ENCODE results near the gene TNKS1BP1. TPM values are rescaled to one million over a fixed set of nuclear protein-coding genes. Genes with fewer than 3 reads are reported as not detected.

TNKS1BP1 gene
- total RNA-seq, 3 donors from 2014 or later (not counting 1 experiment from before 2014, with no cell fraction given), result 4.3 to 9.3 (median 7.5) TPM

- intact Hi-C loops (cut with micrococcal nuclease), result no loop called here
- no peaks in the 10 kb centered on the region for H3K36me3 Mint-ChIP-seq
- no peaks in the 10 kb centered on the region for H3K36me3 ChIP-seq (ENCODE audit: control insufficient read depth, insufficient read depth, low read length)
- no peak overlapping the region for H3K4me3 Mint-ChIP-seq
- TF ChIP-seq, protein P1, sequence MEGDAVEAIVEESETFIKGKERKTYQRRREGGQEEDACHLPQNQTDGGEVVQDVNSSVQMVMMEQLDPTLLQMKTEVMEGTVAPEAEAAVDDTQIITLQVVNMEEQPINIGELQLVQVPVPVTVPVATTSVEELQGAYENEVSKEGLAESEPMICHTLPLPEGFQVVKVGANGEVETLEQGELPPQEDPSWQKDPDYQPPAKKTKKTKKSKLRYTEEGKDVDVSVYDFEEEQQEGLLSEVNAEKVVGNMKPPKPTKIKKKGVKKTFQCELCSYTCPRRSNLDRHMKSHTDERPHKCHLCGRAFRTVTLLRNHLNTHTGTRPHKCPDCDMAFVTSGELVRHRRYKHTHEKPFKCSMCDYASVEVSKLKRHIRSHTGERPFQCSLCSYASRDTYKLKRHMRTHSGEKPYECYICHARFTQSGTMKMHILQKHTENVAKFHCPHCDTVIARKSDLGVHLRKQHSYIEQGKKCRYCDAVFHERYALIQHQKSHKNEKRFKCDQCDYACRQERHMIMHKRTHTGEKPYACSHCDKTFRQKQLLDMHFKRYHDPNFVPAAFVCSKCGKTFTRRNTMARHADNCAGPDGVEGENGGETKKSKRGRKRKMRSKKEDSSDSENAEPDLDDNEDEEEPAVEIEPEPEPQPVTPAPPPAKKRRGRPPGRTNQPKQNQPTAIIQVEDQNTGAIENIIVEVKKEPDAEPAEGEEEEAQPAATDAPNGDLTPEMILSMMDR (IDR thresholded peaks at IDR 0.05), result no peak
- peaks cover 12 to 18% of the 10 kb centered on the region in 2 donors for H3K27me3 Mint-ChIP-seq (ENCODE audit: low read depth in 2 of 2)
- no peaks in the 10 kb centered on the region for H3K9me3 Mint-ChIP-seq
- no peak overlapping the region for H3K27ac Mint-ChIP-seq
- no peak overlapping the region for H3K4me3 ChIP-seq (ENCODE audit: low read length)
- H3K4me1 ChIP-seq (ENCODE audit: control insufficient read depth, insufficient read depth, low read length), result no peaks in the 10 kb centered on the region
- 82% methylated on average over 7 of the region's 7 CpGs for WGBS (ENCODE audit: insufficient coverage)
- peaks cover 5% of the 10 kb centered on the region in 2 donors for H3K4me1 Mint-ChIP-seq
- no peaks in the 10 kb centered on the region for H3K27me3 ChIP-seq (ENCODE audit: control insufficient read depth, insufficient read depth, low read length)
- H3K27ac ChIP-seq (ENCODE audit: low read length), result no peak overlapping the region
- no peak for DNase-seq
- H3K9me3 ChIP-seq (ENCODE audit: control insufficient read depth, insufficient read depth, low read length), result no peaks in the 10 kb centered on the region
- no peak for ATAC-seq
Measured at GRCh38 chr11:57278721-57279095, 46.0 kb downstream of the TNKS1BP1 start.

GRCh38 chr11:57277845-57278720 is 46.7 kb downstream of the TNKS1BP1 start:
- Mint-ChIP-seq H3K36me3 (no peaks in the 10 kb centered on the region), H3K27ac (no peak overlapping the region), H3K27me3 (ENCODE audit: low read depth in 2 of 2) (peaks cover 12 to 20% of the 10 kb centered on the region in 2 donors), H3K9me3 (no peaks in the 10 kb centered on the region), H3K4me3 (no peak overlapping the region), H3K4me1 (peaks cover 5% of the 10 kb centered on the region in 2 donors)
- TF ChIP-seq, protein P1 (IDR thresholded peaks at IDR 0.05), result peak; percentile 46
- peak in 1 of 3 donors; percentile 55 for ATAC-seq
- peak in 1 of 2 donors; percentile 31 for DNase-seq
- Histone ChIP-seq H3K36me3 (ENCODE audit: control insufficient read depth, insufficient read depth, low read length) (no peaks in the 10 kb centered on the region), H3K27me3 (ENCODE audit: control insufficient read depth, insufficient read depth, low read length) (no peaks in the 10 kb centered on the region), H3K4me1 (ENCODE audit: control insufficient read depth, insufficient read depth, low read length) (no peaks in the 10 kb centered on the region), H3K9me3 (ENCODE audit: control insufficient read depth, insufficient read depth, low read length) (no peaks in the 10 kb centered on the region), H3K4me3 (ENCODE audit: low read length) (no peak overlapping the region), H3K27ac (ENCODE audit: low read length) (no peak overlapping the region)
- intact Hi-C loops (cut with micrococcal nuclease), result no loop called here
- 11% methylated on average over 14 of the region's 14 CpGs for WGBS (ENCODE audit: insufficient coverage)

- TF ChIP-seq, protein P1 (IDR thresholded peaks at IDR 0.05), result no peak
- DNase-seq (no peak), ATAC-seq (no peak)
- 87% methylated on average over 3 of the region's 6 CpGs for WGBS (ENCODE audit: insufficient coverage)
- H3K4me3 ChIP-seq (ENCODE audit: low read length), result no peak overlapping the region
- no peak overlapping the region for H3K27ac ChIP-seq (ENCODE audit: low read length)
- no peaks in the 10 kb centered on the region for H3K4me1 ChIP-seq (ENCODE audit: control insufficient read depth, insufficient read depth, low read length)
- Mint-ChIP-seq H3K27me3 (ENCODE audit: low read depth in 2 of 2) (peaks cover 12 to 20% of the 10 kb centered on the region in 2 donors), H3K27ac (no peak overlapping the region), H3K9me3 (no peaks in the 10 kb centered on the region), H3K4me1 (peaks cover 5% of the 10 kb centered on the region in 2 donors), H3K4me3 (no peak overlapping the region), H3K36me3 (no peaks in the 10 kb centered on the region)
- no peaks in the 10 kb centered on the region for H3K9me3 ChIP-seq (ENCODE audit: control insufficient read depth, insufficient read depth, low read length)
- intact Hi-C loops (cut with micrococcal nuclease), result no loop called here
- H3K27me3 ChIP-seq (ENCODE audit: control insufficient read depth, insufficient read depth, low read length), result no peaks in the 10 kb centered on the region
- H3K36me3 ChIP-seq (ENCODE audit: control insufficient read depth, insufficient read depth, low read length), result no peaks in the 10 kb centered on the region
Measured at GRCh38 chr11:57276971-57277675, 47.6 kb downstream of the TNKS1BP1 start.

Data from natural killer cell (primary cell).